Naive thymus-derived CD8-positive, alpha-beta T cell (primary cell): ENCODE data around the gene AKAP6. TPM values are rescaled to one million over a fixed set of nuclear protein-coding genes. Genes with fewer than 3 reads are reported as not detected.
"Not testable (repeated sequence)": the region's sequence is repeated elsewhere in the genome, so short reads cannot be mapped to it uniquely, and the experiment has no call there.

Experiments used
- ATAC-seq, 2 donors: fragments of 150-1000 bp; cut with Tn5 transposase in 1 of 2; sonication (Bioruptor Pico), chemical (Tn5 transposase) in 1 of 2; 1 replicate in 1 of 2; 2 replicates in 1 of 2; pipeline ENCODE4 v1.10.0; 2021; ENCODE audit warnings: mild to moderate bottlenecking in 2 of 2, moderate library complexity in 2 of 2
- POLR2A ChIA-PET: fragments of 350-600 bp; sonication (Branson Sonifier 250); formaldehyde crosslinking; loops from one replicate; lab custom pipeline; 2021; ENCODE audit warnings: antibody characterized with exemption; lab: Charles Lee
- DNase-seq, 10 donors: peaks; one replicate each; pipeline versions ENCODE4 v3.0.0 to v3.0.0-alpha.2; 2020 to 2022
- H3K27ac Mint-ChIP-seq, 10 donors: one replicate each; pipeline ENCODE4 v1.8.0; 2020 to 2022; ENCODE audit warnings: mild to moderate bottlenecking in 10 of 10, mixed read lengths in 10 of 10, moderate library complexity in 4 of 10, inconsistent platforms in 1 of 10
- H3K27me3 Mint-ChIP-seq, 5 donors: one replicate each; pipeline ENCODE4 v1.8.0; 2021 to 2022; ENCODE audit warnings: mixed read lengths in 5 of 5
- H3K36me3 Mint-ChIP-seq, 3 donors: one replicate each; pipeline ENCODE4 v1.8.0; 2020 to 2022; ENCODE audit warnings: mixed read lengths in 3 of 3, mild to moderate bottlenecking in 2 of 3, inconsistent platforms in 1 of 3
- H3K4me1 Mint-ChIP-seq, 4 donors: one replicate each; pipeline ENCODE4 v1.8.0; 2021 to 2022; ENCODE audit warnings: mixed read lengths in 4 of 4
- H3K4me3 Mint-ChIP-seq, 10 donors: one replicate each; pipeline ENCODE4 v1.8.0; 2020 to 2022; ENCODE audit warnings: mild to moderate bottlenecking in 10 of 10, mixed read lengths in 10 of 10, moderate library complexity in 6 of 10, inconsistent platforms in 1 of 10
- H3K9me3 Mint-ChIP-seq, 9 donors: one replicate each; pipeline ENCODE4 v1.8.0; 2020 to 2022; ENCODE audit warnings: mixed read lengths in 9 of 9, mild to moderate bottlenecking in 3 of 9, inconsistent platforms in 1 of 9, moderate library complexity in 1 of 9
- polyA plus RNA-seq, 3 donors: library from polyadenylated mRNA; unstranded; fragments of 300-500 nt; fragmentation: Illumina TruSeq; gene quantifications; one replicate each; pipeline ENCODE4 v1.2.3, GENCODE V29; 2021
- total RNA-seq, 8 experiments: library from RNA in 2 of 8; stranded (reverse) in 2 of 8; gene quantifications; one replicate each; pipeline ENCODE4 v1.2.3 and lab custom pipeline; 2021 to 2026

Gene AKAP6
- total and polyA plus RNA-seq, 5 experiments from 2014 or later = 1.4 to 4.6 (median 3.2) TPM

DNA sequence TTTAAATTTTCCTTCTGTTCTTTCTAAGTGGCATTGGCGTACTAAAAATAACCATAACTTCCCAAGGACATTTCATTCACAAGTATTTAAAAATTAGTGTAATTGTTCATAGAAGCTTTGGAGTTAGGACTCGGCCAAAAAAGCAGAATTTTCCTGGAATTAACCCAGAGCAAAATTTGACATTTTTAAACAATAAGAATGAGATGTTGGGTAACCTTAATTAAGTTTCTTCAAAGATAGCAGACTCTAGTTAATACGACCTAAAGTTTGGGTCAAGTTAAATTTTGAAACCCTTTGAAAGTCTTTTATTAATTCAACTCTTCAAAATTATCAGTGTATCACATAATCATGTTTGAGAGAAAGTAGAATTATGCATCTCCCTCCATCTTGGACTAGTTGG, 118.3 kb downstream of the AKAP6 start:
- no peaks in the 10 kb centered on the region for H3K4me1 Mint-ChIP-seq
- H3K4me3 Mint-ChIP-seq = no peak overlapping the region
- DNase-seq (no peak), ATAC-seq (no peak)
- H3K27ac Mint-ChIP-seq = no peak overlapping the region
- H3K9me3 Mint-ChIP-seq = no peaks in the 10 kb centered on the region
- POLR2A ChIA-PET = no interaction called here
- no peaks in the 10 kb centered on the region for H3K36me3 Mint-ChIP-seq
- H3K27me3 Mint-ChIP-seq = no peaks in the 10 kb centered on the region

DNA sequence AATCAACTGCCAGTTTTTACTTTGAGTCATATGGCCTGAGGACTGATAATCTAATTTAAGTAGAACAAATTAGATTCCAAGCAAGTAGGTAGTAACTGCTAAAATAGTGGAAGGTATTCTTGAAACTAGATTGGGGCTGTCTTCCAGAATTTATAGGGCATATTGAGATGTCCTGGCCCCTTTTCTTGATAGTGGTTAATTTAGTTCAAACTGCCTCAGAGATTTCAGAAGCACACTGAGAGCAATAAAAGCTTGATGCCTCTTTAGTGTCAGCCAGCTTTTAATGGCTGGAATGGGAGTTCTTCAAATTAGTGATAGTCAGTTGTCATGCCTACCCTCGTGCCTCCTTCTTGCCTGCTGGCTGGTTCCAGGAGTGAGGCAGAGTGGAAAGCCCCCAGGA, 120.5 kb downstream of the AKAP6 start:
- H3K4me3 Mint-ChIP-seq = no peak overlapping the region
- DNase-seq (no peak), ATAC-seq (no peak)
- no peaks in the 10 kb centered on the region for H3K4me1 Mint-ChIP-seq
- no peak overlapping the region for H3K27ac Mint-ChIP-seq
- H3K27me3 Mint-ChIP-seq = no peaks in the 10 kb centered on the region
- no peaks in the 10 kb centered on the region for H3K36me3 Mint-ChIP-seq
- H3K9me3 Mint-ChIP-seq = no peaks in the 10 kb centered on the region
- POLR2A ChIA-PET = no interaction called here

DNA sequence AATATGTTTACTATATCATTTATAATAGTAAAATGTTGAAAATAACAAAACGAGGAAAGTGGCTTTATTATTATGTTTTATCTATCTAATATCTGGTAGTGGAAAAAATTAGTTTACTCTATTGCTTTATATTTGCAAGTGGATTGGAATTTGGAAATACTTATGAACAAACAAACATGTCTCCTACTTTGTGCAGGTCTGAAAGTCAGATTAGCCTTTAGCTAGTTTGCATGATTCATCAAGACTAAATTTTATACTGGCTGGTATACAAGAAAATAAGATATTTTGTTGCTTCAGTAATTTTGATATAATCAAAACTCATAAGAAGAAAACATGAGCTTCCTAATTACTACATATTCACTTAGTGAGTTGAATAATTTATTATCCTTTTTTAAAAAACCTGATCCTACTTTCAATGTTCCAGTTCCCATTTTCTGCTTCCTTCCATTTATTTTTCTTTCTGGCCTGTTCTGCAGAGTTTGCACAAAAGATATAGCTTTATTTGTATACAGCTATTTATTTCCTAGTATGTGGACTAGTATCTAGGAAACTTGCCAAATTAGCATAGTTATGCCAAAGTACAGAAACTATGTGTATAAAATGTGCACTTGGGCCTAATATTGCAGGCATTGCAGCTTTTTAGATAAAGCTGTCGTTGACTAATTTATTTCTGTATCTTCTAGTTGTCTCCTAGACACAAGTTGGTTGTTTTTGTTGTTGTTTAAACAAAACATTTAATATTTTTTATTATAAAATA, 122.0 kb downstream of the AKAP6 start:
- Mint-ChIP-seq H3K27ac (no peak overlapping the region), H3K4me1 (peaks cover 0 to 2% (median 0%) of the 10 kb centered on the region in 4 donors), H3K9me3 (no peaks in the 10 kb centered on the region), H3K27me3 (no peaks in the 10 kb centered on the region), H3K36me3 (no peaks in the 10 kb centered on the region), H3K4me3 (no peak overlapping the region)
- POLR2A ChIA-PET = no interaction called here
- DNase-seq = no peak
- ATAC-seq = no peak

DNA sequence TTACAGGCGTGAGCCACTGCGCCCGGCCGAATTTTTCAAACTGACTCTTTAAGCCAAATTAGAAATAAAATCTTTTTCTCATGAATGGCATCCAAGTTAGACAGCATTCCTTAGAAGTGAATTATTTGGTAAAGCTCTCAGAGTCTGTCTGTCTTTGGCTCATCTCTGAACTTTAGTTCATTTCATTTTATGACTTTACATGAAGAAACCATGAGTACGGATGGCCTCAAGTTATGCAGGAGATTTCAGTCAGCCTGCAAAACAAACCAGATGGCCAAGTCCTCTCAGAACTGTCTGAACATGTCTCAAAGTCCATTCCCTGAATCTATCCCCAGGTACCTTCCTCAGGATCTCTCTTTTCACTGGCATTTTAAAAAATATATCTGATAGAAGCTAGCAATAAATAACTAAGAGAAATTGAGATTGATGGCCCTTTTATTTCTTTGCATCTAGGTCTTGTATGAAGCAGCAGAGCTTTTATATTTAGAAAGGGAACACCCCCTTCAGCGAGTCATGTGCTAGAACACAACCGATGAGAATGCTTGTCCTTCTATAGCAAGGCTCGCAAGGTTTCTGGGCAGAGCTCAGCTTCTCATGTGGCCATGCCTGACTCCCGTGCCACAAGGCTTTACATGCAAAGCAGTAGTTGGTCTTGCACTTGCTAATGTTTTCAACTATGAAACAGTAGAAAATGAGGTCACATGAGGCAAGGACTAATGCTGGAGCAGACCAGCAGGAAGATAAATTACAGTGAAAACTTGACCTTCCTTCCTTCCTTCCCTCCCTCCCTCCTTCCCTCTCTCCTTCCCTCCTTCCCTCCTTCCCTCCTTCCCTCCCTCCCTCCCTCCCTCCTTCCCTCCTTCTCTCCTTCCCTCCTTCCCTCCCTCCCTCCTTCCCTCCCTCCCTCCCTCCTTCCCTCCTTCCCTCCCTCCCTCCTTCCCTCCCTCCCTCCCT, 125.0 kb downstream of the AKAP6 start:
- ATAC-seq (no peak), DNase-seq (no peak)
- H3K27me3 Mint-ChIP-seq = peaks cover 0 to 10% (median 3%) of the 10 kb centered on the region in 5 donors
- peaks cover 0 to 2% (median 0%) of the 10 kb centered on the region in 4 donors for H3K4me1 Mint-ChIP-seq
- H3K9me3 Mint-ChIP-seq = peaks cover 0 to 7% (median 0%) of the 10 kb centered on the region in 9 donors
- H3K36me3 Mint-ChIP-seq = peaks cover 0 to 18% (median 2%) of the 10 kb centered on the region in 3 donors
- no peak overlapping the region for H3K4me3 Mint-ChIP-seq
- POLR2A ChIA-PET = no interaction called here
- H3K27ac Mint-ChIP-seq = no peak overlapping the region

DNA sequence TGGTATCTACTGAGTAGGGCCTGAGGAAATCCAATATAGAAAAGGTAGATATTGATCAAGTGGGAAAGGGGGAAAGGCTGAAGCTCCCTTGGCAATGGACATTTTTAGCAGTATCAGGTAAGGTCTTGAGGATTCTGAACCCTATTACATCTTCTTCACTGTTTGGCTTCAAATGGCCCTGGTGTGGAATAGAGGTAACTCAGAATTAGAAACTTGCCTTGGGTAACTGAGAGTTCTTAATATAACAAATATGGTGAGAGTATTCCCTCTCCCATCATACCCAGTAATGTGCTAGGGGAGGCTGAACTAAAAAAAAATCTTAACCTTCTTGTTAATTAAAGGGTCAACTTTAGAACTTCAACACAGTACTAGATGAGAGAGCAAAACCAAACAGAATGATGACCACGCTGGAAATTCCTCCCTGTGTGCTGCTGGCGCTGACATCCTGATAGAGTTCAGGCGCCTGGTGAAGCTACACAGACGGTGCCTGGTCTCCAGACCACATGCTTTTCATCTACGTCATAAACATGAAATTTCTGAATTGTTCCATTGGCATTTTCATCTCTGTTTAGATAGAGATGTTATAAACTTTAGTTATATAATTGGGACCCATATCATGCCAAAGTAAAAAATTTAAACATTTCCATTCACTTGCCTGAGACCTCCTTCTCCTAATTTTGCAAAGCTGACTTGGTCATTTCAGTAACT, 128.3 kb downstream of the AKAP6 start:
- DNase-seq (no peak), ATAC-seq (no peak)
- POLR2A ChIA-PET = no interaction called here
- Mint-ChIP-seq H3K4me1 (peaks cover 0 to 2% (median 0%) of the 10 kb centered on the region in 4 donors), H3K9me3 (peaks cover 3 to 24% (median 19%) of the 10 kb centered on the region in 9 donors), H3K36me3 (peaks cover 0 to 34% (median 3%) of the 10 kb centered on the region in 3 donors), H3K27ac (no peak overlapping the region), H3K27me3 (peaks cover 2 to 24% (median 9%) of the 10 kb centered on the region in 5 donors), H3K4me3 (no peak overlapping the region)

DNA sequence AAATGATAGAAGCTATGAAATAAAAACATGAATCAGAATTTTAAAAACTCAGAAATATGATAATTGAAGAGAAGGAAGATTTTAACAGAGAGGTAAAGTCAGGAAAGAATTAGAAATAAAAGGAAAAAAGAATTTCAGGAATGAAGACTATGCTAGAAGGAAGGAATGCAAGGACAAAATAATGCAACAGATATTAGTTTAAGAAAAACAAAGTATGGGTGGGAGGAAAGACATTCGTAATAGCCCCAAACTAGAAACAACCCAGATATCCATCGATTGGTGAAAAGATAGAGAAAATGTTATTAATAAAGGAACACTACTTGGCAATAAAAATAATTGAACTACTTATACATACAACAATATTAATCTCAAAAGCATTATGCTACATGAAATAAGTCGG, 129.6 kb downstream of the AKAP6 start:
- H3K4me3 Mint-ChIP-seq = no peak overlapping the region
- POLR2A ChIA-PET = no interaction called here

DNA sequence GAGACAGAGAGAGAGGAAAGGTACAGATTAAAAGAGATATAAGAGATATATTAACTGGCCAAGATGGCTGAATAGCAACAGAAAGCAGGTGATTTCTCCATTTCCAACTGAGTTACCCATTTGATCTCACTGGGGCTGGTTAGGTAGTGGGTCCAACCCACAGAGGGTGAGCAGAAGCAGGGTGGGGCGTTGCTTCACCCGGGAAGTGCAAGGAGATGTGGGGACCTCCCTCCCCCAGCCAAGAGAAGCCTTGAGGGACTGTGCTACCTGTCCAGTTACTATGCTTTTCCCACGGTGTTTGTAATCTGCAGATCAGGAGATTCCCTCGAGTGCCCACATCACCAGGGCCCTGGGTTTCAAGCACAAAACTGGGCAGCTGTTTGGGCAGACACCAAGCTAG, 131.2 kb downstream of the AKAP6 start:
- POLR2A ChIA-PET = no interaction called here
- DNase-seq (no peak), ATAC-seq (no peak)
- peaks cover 2 to 43% (median 15%) of the 10 kb centered on the region in 5 donors for H3K27me3 Mint-ChIP-seq
- H3K36me3 Mint-ChIP-seq = peaks cover 3 to 49% (median 3%) of the 10 kb centered on the region in 3 donors
- H3K4me3 Mint-ChIP-seq = no peak overlapping the region
- no peaks in the 10 kb centered on the region for H3K4me1 Mint-ChIP-seq
- H3K9me3 Mint-ChIP-seq = peaks cover 12 to 50% (median 39%) of the 10 kb centered on the region in 9 donors
- H3K27ac Mint-ChIP-seq = no peak overlapping the region

More for the DNA sequence above, 129.6 kb downstream of the AKAP6 start:
- Mint-ChIP-seq H3K9me3 (peaks cover 9 to 37% (median 31%) of the 10 kb centered on the region in 9 donors), H3K27me3 (peaks cover 2 to 35% (median 15%) of the 10 kb centered on the region in 5 donors), H3K36me3 (peaks cover 3 to 47% (median 3%) of the 10 kb centered on the region in 3 donors), H3K4me1 (peaks cover 0 to 2% (median 0%) of the 10 kb centered on the region in 4 donors), H3K27ac (no peak overlapping the region)
- ATAC-seq (no peak), DNase-seq (no peak)

DNA sequence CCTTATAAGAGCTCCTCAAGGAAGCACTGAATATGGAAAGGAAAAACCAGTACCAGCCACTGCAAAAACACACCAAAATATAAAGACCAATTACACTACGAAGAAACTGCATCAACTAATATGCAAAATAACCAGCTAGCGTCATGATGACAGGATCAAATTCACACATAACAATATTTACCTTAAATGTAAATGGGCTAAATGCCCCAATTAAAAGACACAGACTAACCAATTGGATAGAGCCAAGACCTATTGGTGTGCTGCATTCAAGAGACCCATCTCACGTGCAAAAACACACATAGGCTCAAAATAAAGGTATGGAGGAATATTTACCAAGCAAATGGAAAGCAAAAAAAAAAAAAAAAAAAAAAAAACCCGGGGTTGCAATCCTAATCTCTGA, 133.5 kb downstream of the AKAP6 start:
- Mint-ChIP-seq H3K27me3 (peaks cover 2 to 43% (median 15%) of the 10 kb centered on the region in 5 donors), H3K36me3 (peaks cover 3 to 37% (median 3%) of the 10 kb centered on the region in 3 donors), H3K9me3 (peaks cover 12 to 57% (median 38%) of the 10 kb centered on the region in 9 donors), H3K27ac (peak overlapping the region in 1 of 10 donors; percentile 26)
- POLR2A ChIA-PET, DNase-seq, H3K4me1 Mint-ChIP-seq, ATAC-seq, H3K4me3 Mint-ChIP-seq: not testable (repeated sequence)

DNA sequence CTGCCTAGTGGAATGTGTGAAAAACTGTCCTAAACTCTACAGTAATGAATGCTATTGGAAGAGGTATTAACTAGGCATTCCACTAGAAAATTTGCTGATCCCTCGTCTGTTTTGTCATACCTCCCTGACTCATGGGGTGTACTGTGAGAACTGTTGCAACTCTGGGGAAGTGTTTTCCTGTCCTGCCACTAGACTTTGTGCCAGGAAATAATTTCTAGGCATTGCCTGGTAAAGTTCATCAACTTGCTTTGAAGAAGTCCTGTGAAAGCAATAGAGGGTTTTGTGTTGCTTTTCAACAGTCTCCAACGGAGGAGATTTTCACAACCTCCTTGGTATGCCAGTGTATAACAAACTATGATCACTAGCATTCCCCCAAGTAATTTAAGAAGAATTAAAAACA, 139.9 kb downstream of the AKAP6 start:
- Mint-ChIP-seq H3K4me1 (no peaks in the 10 kb centered on the region), H3K4me3 (no peak overlapping the region), H3K27ac (no peak overlapping the region), H3K9me3 (peaks cover 0 to 18% (median 8%) of the 10 kb centered on the region in 9 donors), H3K36me3 (no peaks in the 10 kb centered on the region), H3K27me3 (peaks cover 0 to 10% (median 3%) of the 10 kb centered on the region in 5 donors)
- no peak for DNase-seq
- ATAC-seq = no peak
- POLR2A ChIA-PET = no interaction called here

DNA sequence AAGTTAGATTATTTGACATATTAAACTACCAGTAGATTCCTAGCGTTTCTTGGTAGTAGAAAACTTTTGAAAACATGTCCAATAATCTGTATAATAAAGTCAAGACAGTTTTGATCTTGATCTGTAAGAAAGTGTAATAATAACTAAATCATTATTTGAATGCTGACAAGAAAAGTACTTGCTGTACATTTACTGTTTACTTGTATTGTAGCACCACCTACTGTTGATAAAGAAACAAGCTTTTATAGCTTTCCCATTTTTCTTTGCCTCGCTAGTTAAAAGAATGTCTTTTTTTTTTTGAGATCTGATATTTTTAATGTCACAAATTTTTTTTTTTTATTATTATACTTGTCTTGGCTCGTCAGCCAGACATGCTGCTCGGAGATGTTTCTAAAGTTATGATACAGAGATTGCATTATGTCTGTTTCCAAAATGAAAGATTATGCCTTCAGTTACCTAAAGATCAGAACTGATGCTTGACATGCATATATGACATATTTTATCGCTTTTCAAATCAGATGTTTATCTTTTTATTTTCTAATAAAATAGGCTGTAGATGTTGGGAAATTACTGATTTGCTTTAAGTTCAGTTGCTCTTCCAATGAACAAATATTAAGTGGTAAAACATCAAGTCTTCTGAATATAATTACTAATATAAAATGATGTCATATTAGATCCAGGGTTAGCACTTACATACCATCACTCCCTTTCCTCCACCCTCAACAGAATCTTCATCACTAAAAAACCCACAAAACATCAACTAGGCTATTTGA, 140.5 kb downstream of the AKAP6 start:
- Mint-ChIP-seq H3K4me1 (no peaks in the 10 kb centered on the region), H3K9me3 (peaks cover 0 to 13% (median 6%) of the 10 kb centered on the region in 9 donors), H3K4me3 (no peak overlapping the region), H3K27ac (no peak overlapping the region), H3K27me3 (peaks cover 0 to 10% (median 3%) of the 10 kb centered on the region in 5 donors), H3K36me3 (no peaks in the 10 kb centered on the region)
- peak in 3 of 10 donors; percentile 1 to 4 (median 2) for DNase-seq
- no peak for ATAC-seq
- POLR2A ChIA-PET = no interaction called here

DNA sequence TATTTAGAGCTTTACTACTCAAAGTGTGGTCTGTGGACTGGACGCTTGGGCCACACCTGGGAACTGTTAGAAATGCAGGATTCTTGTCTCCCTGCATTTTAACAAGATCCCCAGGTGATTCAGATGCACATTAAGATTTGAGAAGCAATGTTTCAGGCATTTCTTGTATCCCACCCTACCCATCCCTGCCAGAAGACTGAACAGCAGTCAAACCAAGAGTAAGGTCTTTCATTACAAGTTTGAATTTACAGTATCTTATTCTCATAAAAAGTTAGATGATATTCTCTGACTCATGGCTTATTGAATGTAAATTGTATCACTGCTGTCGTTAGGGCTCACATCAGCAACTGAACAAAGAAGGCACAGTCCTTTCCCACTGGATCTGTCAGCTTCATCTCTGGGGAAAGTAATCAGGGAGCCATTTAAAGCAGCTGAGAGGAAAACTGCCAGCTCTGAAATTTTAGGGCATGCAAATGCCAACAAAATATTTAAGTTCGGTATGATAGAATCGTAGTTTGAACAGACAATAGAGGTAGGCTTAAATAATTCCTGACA, 141.1 kb downstream of the AKAP6 start:
- Mint-ChIP-seq H3K36me3 (no peaks in the 10 kb centered on the region), H3K4me1 (no peaks in the 10 kb centered on the region), H3K4me3 (no peak overlapping the region), H3K9me3 (peaks cover 0 to 7% (median 2%) of the 10 kb centered on the region in 9 donors), H3K27me3 (peaks cover 0 to 10% (median 0%) of the 10 kb centered on the region in 5 donors), H3K27ac (no peak overlapping the region)
- DNase-seq (no peak), ATAC-seq (no peak)
- POLR2A ChIA-PET = no interaction called here
